LNCaP clone FGC (cell line): ENCODE results near the gene METTL9.
"Not testable (repeated sequence)": the region's sequence is repeated elsewhere in the genome, so short reads cannot be mapped to it uniquely, and the experiment has no call there.

Source experiments
- DNase-seq: peaks from one replicate; pipeline ENCODE4 v3.0.0-alpha.2; 2011; ENCODE audit warnings: low read depth
- H3K4me3 ChIP-seq: 2 replicates; pipeline ENCODE4 v1.5.1; 2011; ENCODE audit warnings: mild to moderate bottlenecking, low read depth, low read length, control low read depth
- TF ChIP-seq, protein P1 (sequence below): IDR thresholded peaks from 2 replicates; pipeline ENCODE4 v1.5.1; 2012; ENCODE audit warnings: mild to moderate bottlenecking; ENCODE audit not compliant: control insufficient read depth, insufficient read depth; ENCODE audit errors: extremely low read depth

METTL9 gene

GRCh38 chr16:21574372-21574771, 25.0 kb upstream of the METTL9 start:
- H3K4me3 ChIP-seq: no peak overlapping the region
- TF ChIP-seq, protein P1, sequence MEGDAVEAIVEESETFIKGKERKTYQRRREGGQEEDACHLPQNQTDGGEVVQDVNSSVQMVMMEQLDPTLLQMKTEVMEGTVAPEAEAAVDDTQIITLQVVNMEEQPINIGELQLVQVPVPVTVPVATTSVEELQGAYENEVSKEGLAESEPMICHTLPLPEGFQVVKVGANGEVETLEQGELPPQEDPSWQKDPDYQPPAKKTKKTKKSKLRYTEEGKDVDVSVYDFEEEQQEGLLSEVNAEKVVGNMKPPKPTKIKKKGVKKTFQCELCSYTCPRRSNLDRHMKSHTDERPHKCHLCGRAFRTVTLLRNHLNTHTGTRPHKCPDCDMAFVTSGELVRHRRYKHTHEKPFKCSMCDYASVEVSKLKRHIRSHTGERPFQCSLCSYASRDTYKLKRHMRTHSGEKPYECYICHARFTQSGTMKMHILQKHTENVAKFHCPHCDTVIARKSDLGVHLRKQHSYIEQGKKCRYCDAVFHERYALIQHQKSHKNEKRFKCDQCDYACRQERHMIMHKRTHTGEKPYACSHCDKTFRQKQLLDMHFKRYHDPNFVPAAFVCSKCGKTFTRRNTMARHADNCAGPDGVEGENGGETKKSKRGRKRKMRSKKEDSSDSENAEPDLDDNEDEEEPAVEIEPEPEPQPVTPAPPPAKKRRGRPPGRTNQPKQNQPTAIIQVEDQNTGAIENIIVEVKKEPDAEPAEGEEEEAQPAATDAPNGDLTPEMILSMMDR: no peak
- DNase-seq: no peak

- DNase-seq, H3K4me3 ChIP-seq: not testable (repeated sequence)
Measured at GRCh38 chr16:21576323-21576722, 23.1 kb upstream of the METTL9 start.

- H3K4me3 ChIP-seq, DNase-seq: not testable (repeated sequence)
Measured at GRCh38 chr16:21577487-21577886, 21.9 kb upstream of the METTL9 start.

DNA sequence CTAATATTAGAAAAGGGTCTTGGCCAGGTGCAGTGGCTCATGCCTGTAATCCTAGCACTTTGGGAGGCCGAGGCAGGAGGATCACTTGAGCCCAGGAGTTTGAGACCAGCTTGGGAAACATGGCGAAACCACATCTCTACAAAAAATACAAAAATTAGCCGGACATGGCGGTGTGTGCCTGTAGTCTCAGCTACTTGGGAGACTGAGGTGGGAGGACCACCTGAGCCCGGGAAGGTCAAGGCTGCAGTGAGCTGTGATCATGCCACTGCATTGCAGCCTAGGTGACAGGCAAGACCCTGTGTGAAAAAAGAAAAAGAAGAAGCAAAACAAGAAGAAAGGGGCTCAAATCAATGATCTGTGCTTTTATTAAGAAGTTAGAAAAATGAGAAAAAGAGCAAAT, 21.1 kb upstream of the METTL9 start:
- not testable (repeated sequence) for DNase-seq, H3K4me3 ChIP-seq

GRCh38 chr16:21580131-21580530, 19.2 kb upstream of the METTL9 start:
- not testable (repeated sequence) for DNase-seq

GRCh38 chr16:21580807-21581206, 18.6 kb upstream of the METTL9 start:
- H3K4me3 ChIP-seq: no peak overlapping the region
- TF ChIP-seq, protein P1: no peak
- DNase-seq: no peak

More at GRCh38 chr16:21580131-21580530, 19.2 kb upstream of the METTL9 start:
- H3K4me3 ChIP-seq: not testable (repeated sequence)

DNA sequence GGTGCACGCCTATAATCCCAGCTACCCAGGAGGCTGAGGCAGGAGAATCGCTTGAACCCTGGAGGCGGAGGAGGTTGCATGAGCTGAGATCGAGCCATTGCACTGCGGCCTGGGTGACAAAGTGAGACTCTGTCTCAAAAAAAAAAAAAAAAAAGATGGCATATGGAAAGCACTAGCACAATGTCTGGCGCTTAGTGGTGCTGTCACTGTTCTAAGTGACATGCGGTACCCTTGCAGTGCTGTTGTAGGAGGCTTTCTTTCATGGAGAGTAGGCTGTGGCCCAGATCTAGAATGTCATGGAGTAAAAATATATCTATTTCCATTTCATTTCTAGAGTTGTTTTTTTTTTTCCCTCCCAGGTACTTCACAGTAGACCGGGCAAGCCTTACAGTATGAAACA, 14.6 kb upstream of the METTL9 start:
- no peak overlapping the region for H3K4me3 ChIP-seq
- no peak for DNase-seq
- TF ChIP-seq, protein P1: no peak

DNA sequence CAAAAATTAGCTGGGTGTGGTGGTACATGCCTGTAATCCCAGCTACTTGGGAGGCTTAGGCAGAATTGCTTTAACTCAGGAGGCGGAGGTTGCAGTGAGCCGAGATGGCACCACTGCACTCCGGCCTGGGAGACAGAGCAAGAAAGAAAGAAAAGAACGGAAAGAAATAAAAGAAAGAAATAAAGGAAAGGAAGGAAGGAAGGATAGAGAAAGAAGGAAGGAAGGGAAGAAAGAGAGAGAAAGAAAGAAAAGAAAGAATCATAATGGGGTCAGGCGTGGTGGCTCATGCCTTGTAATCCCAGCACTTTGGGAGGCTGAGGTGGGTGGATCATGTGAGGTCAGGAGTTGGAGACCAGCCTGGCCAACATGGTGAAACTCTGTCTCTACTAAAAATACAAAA, 10.8 kb upstream of the METTL9 start:
- H3K4me3 ChIP-seq, DNase-seq: not testable (repeated sequence)

DNA sequence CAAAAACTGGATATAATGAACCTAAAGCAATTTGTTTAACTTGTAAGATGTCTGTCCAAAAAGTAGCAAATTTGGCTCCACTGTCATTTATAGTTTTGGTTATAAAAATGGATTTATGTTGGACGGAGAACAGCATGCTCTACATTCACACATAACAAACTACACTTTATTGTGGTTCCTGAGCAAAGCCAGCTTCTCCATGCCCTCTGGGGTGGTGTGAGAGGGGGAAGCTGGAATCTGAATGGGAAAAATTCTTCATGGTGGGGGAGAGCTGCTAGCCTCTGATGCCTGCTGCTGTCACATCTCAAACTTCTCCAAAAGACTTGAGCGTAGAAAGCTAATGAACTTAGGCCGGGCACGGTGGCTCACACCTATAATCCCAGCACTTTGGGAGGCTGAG, 9.8 kb upstream of the METTL9 start:
- TF ChIP-seq, protein P1: no peak
- no peak for DNase-seq
- no peak overlapping the region for H3K4me3 ChIP-seq

DNA sequence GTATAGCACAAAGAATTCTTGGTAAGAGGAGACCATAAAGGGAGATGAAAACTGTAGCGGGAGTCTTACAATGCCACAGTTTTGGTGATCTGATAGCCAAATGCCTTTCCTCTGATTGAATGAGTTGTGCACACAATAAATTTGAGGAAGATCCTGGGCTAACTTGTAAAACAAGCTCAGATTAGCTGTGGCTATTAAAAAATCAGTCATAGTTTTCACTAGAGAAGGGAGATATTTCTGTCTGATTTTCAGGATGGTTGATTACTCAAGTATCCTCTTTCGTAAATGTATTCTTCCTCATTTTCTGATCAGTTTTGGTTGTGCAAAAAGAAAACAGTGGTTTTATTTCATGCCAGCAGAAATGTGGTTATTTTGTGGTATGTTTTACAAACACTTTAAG, 9.1 kb upstream of the METTL9 start:
- TF ChIP-seq, protein P1: no peak
- DNase-seq: peak; percentile 56
- H3K4me3 ChIP-seq: no peak overlapping the region
